ENCODE results near the gene ABCA2. TPM values are rescaled to one million over a fixed set of nuclear protein-coding genes. Genes with fewer than 3 reads are reported as not detected.

The ABCA2 gene
- total and polyA plus RNA-seq, 2 experiments from 2014 or later: 30.5 to 56.7 TPM

- Histone ChIP-seq H3K36me3 (no peaks in the 10 kb centered on the region), H3K27me3 (peaks cover 3% of the 10 kb centered on the region), H3K9me3 (ENCODE audit: low read depth) (no peaks in the 10 kb centered on the region), H3K4me1 (ENCODE audit: low read depth) (no peaks in the 10 kb centered on the region), H3K27ac (no peak overlapping the region), H3K4me3 (no peak overlapping the region)
- no peak for DNase-seq (ENCODE audit: low read depth in 1 of 2, low spot score in 1 of 2)
- no peak for TF ChIP-seq CTCF (IDR thresholded peaks at IDR 0.05; ENCODE audit: low read depth, low read length)
These were observed 25.4 kb downstream of the ABCA2 start for GRCh38 chr9:137002646-137003041.

GRCh38 chr9:137001857-137002645 lies 26.0 kb downstream of the ABCA2 start:
- H3K36me3 ChIP-seq: no peaks in the 10 kb centered on the region
- H3K27me3 ChIP-seq: peaks cover 5% of the 10 kb centered on the region
- H3K4me3 ChIP-seq: no peak overlapping the region
- no peak overlapping the region for H3K27ac ChIP-seq
- no peaks in the 10 kb centered on the region for H3K9me3 ChIP-seq (ENCODE audit: low read depth)
- no peak for TF ChIP-seq CTCF (IDR thresholded peaks at IDR 0.05; ENCODE audit: low read depth, low read length)
- no peaks in the 10 kb centered on the region for H3K4me1 ChIP-seq (ENCODE audit: low read depth)
- no peak for DNase-seq (ENCODE audit: low read depth in 1 of 2, low spot score in 1 of 2)

- no peak for TF ChIP-seq CTCF (IDR thresholded peaks at IDR 0.05; ENCODE audit: low read depth, low read length)
- no peak overlapping the region for H3K4me3 ChIP-seq
- H3K27ac ChIP-seq: no peak overlapping the region
- H3K9me3 ChIP-seq (ENCODE audit: low read depth): no peaks in the 10 kb centered on the region
- H3K27me3 ChIP-seq: peaks cover 20% of the 10 kb centered on the region
- peak in 1 of 2 donors; percentile 74 for DNase-seq (ENCODE audit: low read depth in 1 of 2, low spot score in 1 of 2)
- H3K36me3 ChIP-seq: no peaks in the 10 kb centered on the region
- H3K4me1 ChIP-seq (ENCODE audit: low read depth): no peaks in the 10 kb centered on the region
These were observed 27.7 kb downstream of the ABCA2 start for GRCh38 chr9:137000177-137000930.

- no peak overlapping the region for H3K4me3 ChIP-seq
- DNase-seq (ENCODE audit: low read depth in 1 of 2, low spot score in 1 of 2): no peak
- H3K27ac ChIP-seq: no peak overlapping the region
- no peaks in the 10 kb centered on the region for H3K9me3 ChIP-seq (ENCODE audit: low read depth)
- no peaks in the 10 kb centered on the region for H3K36me3 ChIP-seq
- no peak for TF ChIP-seq CTCF (IDR thresholded peaks at IDR 0.05; ENCODE audit: low read depth, low read length)
- peaks cover 3% of the 10 kb centered on the region for H3K4me1 ChIP-seq (ENCODE audit: low read depth)
- H3K27me3 ChIP-seq: peaks cover 41% of the 10 kb centered on the region
These were observed 30.2 kb downstream of the ABCA2 start for GRCh38 chr9:136997830-136998234.

GRCh38 chr9:136997371-136997770 lies 30.7 kb downstream of the ABCA2 start:
- Histone ChIP-seq H3K4me3 (no peak overlapping the region), H3K27ac (no peak overlapping the region), H3K4me1 (ENCODE audit: low read depth) (peaks cover 5% of the 10 kb centered on the region), H3K27me3 (peaks cover 41% of the 10 kb centered on the region), H3K9me3 (ENCODE audit: low read depth) (no peaks in the 10 kb centered on the region), H3K36me3 (no peaks in the 10 kb centered on the region)
- DNase-seq (ENCODE audit: low read depth in 1 of 2, low spot score in 1 of 2): no peak
- TF ChIP-seq CTCF (IDR thresholded peaks at IDR 0.05; ENCODE audit: low read depth, low read length): no peak

All from cardiac muscle cell (in vitro differentiated cells and primary cell).